Calu3 (cell line): Measurements from ENCODE around the gene HDAC4. TPM values are rescaled to one million over a fixed set of nuclear protein-coding genes. Genes with fewer than 3 reads are reported as not detected.

ENCODE experiments used
- BruUV-seq: library from RNA; stranded (reverse); fragments of 400-500 nt; replicated peaks from 2 replicates; lab custom pipeline; 2021; lab: Mats Ljungman, UMichigan
- CTCF ChIA-PET: fragments of 300-600 bp; sonication (Branson Sonifier 250); formaldehyde crosslinking; loops from one replicate; lab custom pipeline; 2022; ENCODE audit warnings: antibody characterized with exemption; lab: Charles Lee
- DNase-seq: peaks from one replicate; pipeline ENCODE4 v3.0.0; 2022
- H3K27ac Mint-ChIP-seq: one replicate; pipeline ENCODE4 v1.8.0; 2022; ENCODE audit warnings: mixed read lengths; ENCODE audit not compliant: unreplicated experiment
- H3K27me3 Mint-ChIP-seq: one replicate; pipeline ENCODE4 v1.8.0; 2022; ENCODE audit warnings: mixed read lengths; ENCODE audit not compliant: unreplicated experiment
- H3K36me3 Mint-ChIP-seq: one replicate; pipeline ENCODE4 v1.8.0; 2022; ENCODE audit warnings: mild to moderate bottlenecking, moderate library complexity, mixed read lengths; ENCODE audit not compliant: insufficient read depth, unreplicated experiment
- H3K4me1 Mint-ChIP-seq: one replicate; pipeline ENCODE4 v1.8.0; 2022; ENCODE audit warnings: mild to moderate bottlenecking, low read depth, mixed read lengths; ENCODE audit not compliant: unreplicated experiment
- H3K4me3 Mint-ChIP-seq: one replicate; pipeline ENCODE4 v1.8.0; 2022; ENCODE audit warnings: mild to moderate bottlenecking, low read depth, moderate library complexity, mixed read lengths; ENCODE audit not compliant: unreplicated experiment
- H3K9me3 Mint-ChIP-seq: one replicate; pipeline ENCODE4 v1.8.0; 2022; ENCODE audit warnings: low read depth, mixed read lengths; ENCODE audit not compliant: unreplicated experiment
- CTCF ChIP-seq: fragments of 200-600 bp; IDR thresholded peaks from one replicate; pipeline ENCODE4 v1.8.0; 2022; ENCODE audit warnings: antibody characterized with exemption; ENCODE audit not compliant: unreplicated experiment
- intact Hi-C: fragments of 100-400 bp; cut with micrococcal nuclease; formaldehyde crosslinking; loops from one replicate; pipeline ENCODE4 v1.10.0; 2022; ENCODE audit not compliant: unreplicated experiment
- total RNA-seq: library from RNA; stranded (reverse); gene quantifications from 2 replicates; pipeline ENCODE4 v1.2.3, GENCODE V29; 2022

Gene HDAC4
- total RNA-seq, 1 experiment from 2014 or later = 39.6 TPM

- DNase-seq = no peak
- H3K36me3 Mint-ChIP-seq = peaks cover 8% of the 10 kb centered on the region
- no peak for TF ChIP-seq CTCF
- H3K27me3 Mint-ChIP-seq = no peaks in the 10 kb centered on the region
- BruUV-seq = no TSS peak
- intact Hi-C loops = loop anchor here (10.0 kb wide), 1 partner anchor 125 kb away; no protein-coding TSS in a partner anchor
- CTCF ChIA-PET = interaction anchor here (0.7 to 1.5 kb wide), 3 partner anchors 29 to 613 kb away, joined by 3 to 8 read pairs (median 3); no protein-coding TSS in a partner anchor
- no peak overlapping the region for H3K27ac Mint-ChIP-seq
- H3K4me1 Mint-ChIP-seq = peaks cover 55% of the 10 kb centered on the region
- no peak overlapping the region for H3K4me3 Mint-ChIP-seq
- H3K9me3 Mint-ChIP-seq = no peaks in the 10 kb centered on the region
These were observed 130.9 kb downstream of the HDAC4 start for GRCh38 chr2:239269916-239270315.

GRCh38 chr2:239269173-239269885, 131.5 kb downstream of the HDAC4 start:
- DNase-seq = no peak
- no TSS peak for BruUV-seq
- H3K9me3 Mint-ChIP-seq = no peaks in the 10 kb centered on the region
- H3K36me3 Mint-ChIP-seq = peaks cover 5% of the 10 kb centered on the region
- H3K27me3 Mint-ChIP-seq = no peaks in the 10 kb centered on the region
- CTCF ChIA-PET = interaction anchor here (0.5 to 1.5 kb wide), 4 partner anchors 30 to 613 kb away, joined by 3 to 8 read pairs (median 3); no protein-coding TSS in a partner anchor
- H3K4me1 Mint-ChIP-seq = peaks cover 52% of the 10 kb centered on the region
- intact Hi-C loops = loop anchor here (10.0 kb wide), 1 partner anchor 125 kb away; no protein-coding TSS in a partner anchor
- no peak overlapping the region for H3K4me3 Mint-ChIP-seq
- no peak for TF ChIP-seq CTCF
- no peak overlapping the region for H3K27ac Mint-ChIP-seq

GRCh38 chr2:239268549-239268948, 132.3 kb downstream of the HDAC4 start:
- no peaks in the 10 kb centered on the region for H3K9me3 Mint-ChIP-seq
- no peak for DNase-seq
- intact Hi-C loops = loop anchor here (10.0 kb wide), 1 partner anchor 126 kb away; no protein-coding TSS in a partner anchor
- H3K27ac Mint-ChIP-seq = no peak overlapping the region
- no peaks in the 10 kb centered on the region for H3K27me3 Mint-ChIP-seq
- H3K4me3 Mint-ChIP-seq = no peak overlapping the region
- H3K4me1 Mint-ChIP-seq = peaks cover 48% of the 10 kb centered on the region
- TF ChIP-seq CTCF = no peak
- no TSS peak for BruUV-seq
- CTCF ChIA-PET = interaction anchor here (1.5 kb wide), 1 partner anchor 111 kb away, joined by 3 read pairs; no protein-coding TSS in a partner anchor
- H3K36me3 Mint-ChIP-seq = peaks cover 5% of the 10 kb centered on the region

GRCh38 chr2:239268082-239268481, 132.7 kb downstream of the HDAC4 start:
- intact Hi-C loops = loop anchor here (10.0 kb wide), 1 partner anchor 127 kb away; no protein-coding TSS in a partner anchor
- Mint-ChIP-seq H3K9me3 (no peaks in the 10 kb centered on the region), H3K36me3 (peaks cover 5% of the 10 kb centered on the region), H3K27ac (peak overlapping the region; percentile 50), H3K4me1 (peaks cover 43% of the 10 kb centered on the region), H3K27me3 (no peaks in the 10 kb centered on the region), H3K4me3 (peak overlapping the region; percentile 12)
- CTCF ChIA-PET = interaction anchor here (1.4 kb wide), 1 partner anchor 21 kb away, joined by 4 read pairs; no protein-coding TSS in a partner anchor
- no TSS peak for BruUV-seq
- peak; percentile 43 for DNase-seq
- no peak for TF ChIP-seq CTCF
